Transverse colon (tissue), 3 donors: ENCODE results near the gene GK2.

ENCODE experiments used
- POLR2A ChIP-seq: fragments of 450-650 bp; IDR thresholded peaks from one replicate; pipeline ENCODE4 v1.6.1; 2016; ENCODE audit warnings: antibody characterized with exemption, mild to moderate bottlenecking, moderate library complexity
- TF ChIP-seq, protein P1 (sequence below), 5 experiments: fragments of 200-600 bp in 3 of 5; fragments of 450-650 bp in 2 of 5; sonication (generic) in 3 of 5; IDR thresholded peaks; 1 replicate in 2 of 5; 2 replicates in 3 of 5; pipeline ENCODE4 v1.5.1; 2016 to 2017; ENCODE audit warnings: antibody characterized with exemption in 5 of 5, inconsistent platforms in 3 of 5, mild to moderate bottlenecking in 2 of 5, moderate library complexity in 1 of 5

- no peak for TF ChIP-seq POLR2A
- TF ChIP-seq, protein P1, sequence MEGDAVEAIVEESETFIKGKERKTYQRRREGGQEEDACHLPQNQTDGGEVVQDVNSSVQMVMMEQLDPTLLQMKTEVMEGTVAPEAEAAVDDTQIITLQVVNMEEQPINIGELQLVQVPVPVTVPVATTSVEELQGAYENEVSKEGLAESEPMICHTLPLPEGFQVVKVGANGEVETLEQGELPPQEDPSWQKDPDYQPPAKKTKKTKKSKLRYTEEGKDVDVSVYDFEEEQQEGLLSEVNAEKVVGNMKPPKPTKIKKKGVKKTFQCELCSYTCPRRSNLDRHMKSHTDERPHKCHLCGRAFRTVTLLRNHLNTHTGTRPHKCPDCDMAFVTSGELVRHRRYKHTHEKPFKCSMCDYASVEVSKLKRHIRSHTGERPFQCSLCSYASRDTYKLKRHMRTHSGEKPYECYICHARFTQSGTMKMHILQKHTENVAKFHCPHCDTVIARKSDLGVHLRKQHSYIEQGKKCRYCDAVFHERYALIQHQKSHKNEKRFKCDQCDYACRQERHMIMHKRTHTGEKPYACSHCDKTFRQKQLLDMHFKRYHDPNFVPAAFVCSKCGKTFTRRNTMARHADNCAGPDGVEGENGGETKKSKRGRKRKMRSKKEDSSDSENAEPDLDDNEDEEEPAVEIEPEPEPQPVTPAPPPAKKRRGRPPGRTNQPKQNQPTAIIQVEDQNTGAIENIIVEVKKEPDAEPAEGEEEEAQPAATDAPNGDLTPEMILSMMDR (IDR thresholded peaks at IDR 0.05), result no peak
Observed at GRCh38 chr4:79413886-79414285, 5.9 kb upstream of the GK2 start.
